HG02763 (cell line): ENCODE results near the gene DUSP8.

Experiments used
- ATAC-seq: cut with Tn5 transposase; IDR thresholded peaks from one replicate; pipeline ENCODE4 v1.9.1; 2021; ENCODE audit warnings: mild to moderate bottlenecking, moderate library complexity; ENCODE audit not compliant: unreplicated experiment

Gene DUSP8

DNA sequence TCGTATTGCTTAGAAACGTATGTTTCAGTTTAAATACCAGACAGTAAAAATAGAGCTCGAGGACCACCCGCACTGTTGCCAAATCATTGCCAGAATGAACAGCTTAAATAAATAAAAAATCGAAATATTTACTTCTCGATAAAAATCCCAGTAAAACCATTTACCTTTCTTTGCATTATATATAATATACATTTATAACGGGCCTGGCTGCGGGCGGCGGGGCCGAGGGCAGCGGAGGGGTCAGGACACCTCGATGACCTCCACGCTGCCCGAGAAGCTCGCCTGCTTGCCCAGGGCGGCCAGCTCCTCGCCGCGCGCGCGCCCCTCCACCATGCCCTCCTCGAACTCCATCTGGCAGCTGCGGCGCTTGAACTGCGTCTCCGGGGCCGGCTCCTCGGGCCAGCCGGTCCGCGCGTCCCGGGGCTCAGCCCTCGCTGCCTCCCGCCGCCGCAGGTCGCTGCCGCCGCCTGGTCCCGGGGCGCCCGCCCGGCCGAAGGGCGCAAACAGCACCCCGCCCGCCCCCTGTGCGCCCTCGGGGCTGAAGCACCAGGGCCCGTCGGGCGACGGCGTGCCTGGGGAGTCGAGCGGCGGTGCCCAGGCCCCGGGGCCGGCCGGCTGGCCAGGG lies 15.7 kb downstream of the DUSP8 start:
- ATAC-seq: no peak

DNA sequence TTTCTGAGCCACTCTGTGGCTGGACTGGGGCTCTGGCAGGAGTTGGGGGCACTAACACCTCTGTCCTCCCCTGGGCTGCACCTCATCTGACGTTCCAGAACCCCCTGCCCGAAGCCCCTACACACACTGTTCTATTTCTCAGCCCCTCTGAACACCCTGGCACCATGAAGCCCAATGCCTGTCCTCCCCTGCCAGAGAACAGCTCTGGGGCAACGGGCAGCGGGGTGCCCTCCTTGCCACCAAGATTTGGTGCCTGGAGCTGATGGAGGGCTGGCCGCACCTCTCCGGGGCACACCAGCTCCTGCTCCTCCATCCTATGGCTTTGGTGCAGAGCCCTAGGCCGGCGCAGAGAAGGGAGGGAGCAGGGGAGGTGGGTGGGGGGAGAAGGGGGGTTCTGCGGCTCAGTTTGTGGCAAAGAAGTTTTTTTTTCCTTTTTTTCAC lies 16.3 kb downstream of the DUSP8 start:
- ATAC-seq: no peak

DNA sequence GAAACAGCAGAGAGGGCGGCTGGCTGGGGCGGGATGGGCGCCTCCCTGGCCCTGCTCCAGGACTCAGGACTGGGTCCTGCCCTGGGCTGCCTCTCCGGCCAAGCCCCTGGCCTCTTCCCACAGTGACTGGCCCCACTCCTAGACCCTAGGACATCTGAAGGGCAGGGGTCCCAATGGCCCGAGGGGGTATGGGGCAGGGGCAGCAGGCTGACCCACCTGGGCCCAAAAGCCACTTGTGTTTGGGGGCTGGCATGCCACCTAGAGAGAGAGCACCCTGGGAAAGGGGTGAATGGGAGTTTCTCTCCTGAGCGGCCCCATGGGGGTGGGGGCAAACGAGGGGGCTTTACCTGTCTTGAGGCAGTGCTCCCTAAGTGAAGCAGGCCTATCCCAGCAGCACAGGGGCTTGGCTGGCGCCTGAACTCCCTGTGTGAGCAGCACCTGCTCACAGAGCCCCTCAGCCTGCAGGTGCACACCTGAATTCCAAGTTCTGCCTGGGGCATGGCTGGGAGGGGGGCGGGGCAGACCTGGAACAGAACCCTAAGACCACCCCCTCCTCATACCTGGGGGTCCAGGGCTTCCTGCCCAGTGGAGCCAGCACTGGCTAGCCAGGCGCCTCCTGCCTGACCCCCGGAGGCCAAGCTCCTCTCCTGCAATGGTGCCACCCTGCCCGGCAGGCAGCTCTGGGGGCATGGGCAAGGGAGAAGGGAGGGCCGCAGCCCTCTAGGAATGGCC lies 16.9 kb downstream of the DUSP8 start:
- ATAC-seq: no peak

DNA sequence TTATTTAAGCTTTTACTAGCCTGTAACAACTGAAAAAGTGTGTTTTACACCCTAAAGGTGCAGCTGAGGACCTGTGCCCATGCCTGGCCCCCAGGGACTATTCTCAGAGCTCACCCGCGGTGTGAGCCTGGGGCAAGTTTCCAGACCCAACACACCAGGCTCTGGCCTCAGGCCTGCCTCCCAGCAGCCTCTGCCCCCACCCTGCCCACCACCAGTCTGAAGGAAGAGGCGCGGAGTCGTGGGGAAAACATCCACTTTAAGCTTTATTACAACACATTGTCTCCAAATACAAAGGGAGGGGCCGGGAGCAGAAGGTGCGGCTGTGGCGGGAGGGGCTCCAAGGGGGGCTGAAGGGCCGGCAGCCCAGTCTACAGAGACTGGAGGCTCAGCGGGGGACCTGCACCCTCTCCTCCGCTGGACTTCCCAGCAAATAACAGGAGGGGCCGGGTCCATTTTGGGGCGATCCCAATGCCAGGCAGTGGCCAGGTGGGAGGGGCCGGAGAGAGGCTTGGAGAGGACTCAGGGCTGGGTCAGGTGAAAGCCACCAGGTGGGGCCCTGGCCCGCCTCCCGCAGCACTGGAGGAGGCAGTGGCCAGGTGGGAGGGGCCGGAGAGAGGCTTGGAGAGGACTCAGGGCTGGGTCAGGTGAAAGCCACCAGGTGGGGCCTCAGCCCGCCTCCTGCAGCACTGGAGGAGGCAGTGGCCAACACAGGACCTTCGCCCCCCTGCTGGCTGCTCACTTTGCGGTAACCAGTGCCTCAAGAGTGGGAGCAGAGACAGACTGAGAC lies 18.1 kb downstream of the DUSP8 start:
- no peak for ATAC-seq

DNA sequence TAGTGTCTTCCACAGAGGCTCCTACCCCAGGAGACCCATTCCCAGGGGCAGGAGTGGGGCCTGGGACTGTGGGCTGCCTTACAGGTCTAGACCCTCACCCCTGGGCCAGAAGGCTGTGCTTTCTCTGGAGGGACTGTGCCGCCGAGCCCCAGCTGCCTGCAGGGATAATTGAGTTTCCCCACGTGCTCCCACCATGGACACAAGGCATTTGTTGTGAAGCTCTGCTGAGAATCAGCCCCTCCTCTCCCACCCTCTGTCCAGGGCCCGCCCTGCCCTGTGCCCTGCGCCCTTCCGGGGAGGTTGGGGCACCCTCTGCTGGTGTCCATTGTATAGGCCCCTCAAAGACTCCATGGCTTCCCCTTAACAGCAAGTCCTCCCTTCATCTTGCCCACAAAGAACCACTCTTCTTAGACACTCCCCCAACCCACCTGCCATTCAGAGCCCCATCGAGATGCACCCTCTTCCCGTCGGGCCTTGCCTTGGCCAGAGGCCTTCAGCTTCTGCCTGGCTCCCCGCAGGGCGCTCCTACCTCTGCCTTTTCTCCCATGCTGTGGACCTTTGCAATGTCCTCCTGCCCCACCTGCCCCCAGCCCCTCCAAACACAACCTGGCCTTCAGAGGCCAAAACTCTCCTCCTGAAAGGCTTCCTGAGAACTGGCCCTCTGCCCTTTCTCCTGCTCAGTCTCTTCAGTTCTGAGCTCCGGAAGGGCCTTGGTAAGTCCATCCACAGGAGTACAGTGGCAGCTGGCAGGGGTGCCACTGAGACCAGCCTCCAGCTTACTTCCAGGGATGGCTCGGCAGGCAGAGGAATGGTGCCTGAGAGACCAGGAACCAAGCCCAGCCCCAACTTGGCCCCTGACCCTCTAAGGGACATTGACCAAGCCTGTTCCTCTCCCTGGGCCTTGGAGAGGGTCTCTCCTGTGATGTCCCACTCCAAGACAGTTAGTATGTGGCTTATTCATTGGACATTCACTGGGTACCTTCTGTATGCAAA lies 22.4 kb downstream of the DUSP8 start:
- ATAC-seq: no peak

DNA sequence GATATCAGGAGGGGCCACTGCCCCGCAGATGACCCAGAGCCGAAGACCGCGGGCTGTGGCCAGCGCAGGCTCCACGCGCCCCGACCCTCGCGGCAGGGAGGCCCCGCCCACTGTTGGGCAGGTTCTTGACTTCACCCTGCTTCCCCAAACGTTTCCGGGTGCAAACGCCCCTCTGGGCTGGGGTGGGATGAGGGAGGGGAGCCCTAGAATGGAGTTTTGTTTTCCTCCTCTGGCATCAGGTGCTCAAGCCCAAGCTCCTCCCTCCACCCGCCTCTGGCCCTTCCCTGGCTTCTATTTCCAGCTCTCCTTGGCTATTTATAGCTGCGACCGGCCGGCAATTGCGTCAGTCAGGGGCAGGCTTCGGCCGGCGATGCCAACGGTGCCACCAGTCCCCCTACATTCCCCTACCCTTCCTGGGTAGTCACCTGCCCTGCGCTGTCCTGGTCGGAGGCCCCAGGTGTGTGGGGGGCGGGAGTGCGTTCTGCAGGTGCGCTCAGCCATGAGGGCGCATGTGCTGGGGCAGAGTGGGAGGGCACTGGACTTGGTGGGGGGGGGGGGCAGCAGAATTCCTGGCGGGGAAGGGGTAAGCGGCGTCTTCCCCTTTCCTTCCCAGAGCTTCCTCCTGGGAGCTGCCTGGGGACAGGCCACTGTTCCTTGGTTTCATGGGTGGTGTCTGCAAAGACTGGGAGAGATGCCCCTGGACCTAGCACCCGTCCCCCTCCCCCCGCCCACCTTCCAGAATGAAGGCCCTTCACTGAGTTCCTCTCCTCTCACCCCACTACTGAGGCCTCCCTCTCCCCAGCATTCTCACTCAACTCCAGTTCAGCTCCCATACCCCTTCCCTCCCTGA lies 23.6 kb downstream of the DUSP8 start:
- no peak for ATAC-seq

DNA sequence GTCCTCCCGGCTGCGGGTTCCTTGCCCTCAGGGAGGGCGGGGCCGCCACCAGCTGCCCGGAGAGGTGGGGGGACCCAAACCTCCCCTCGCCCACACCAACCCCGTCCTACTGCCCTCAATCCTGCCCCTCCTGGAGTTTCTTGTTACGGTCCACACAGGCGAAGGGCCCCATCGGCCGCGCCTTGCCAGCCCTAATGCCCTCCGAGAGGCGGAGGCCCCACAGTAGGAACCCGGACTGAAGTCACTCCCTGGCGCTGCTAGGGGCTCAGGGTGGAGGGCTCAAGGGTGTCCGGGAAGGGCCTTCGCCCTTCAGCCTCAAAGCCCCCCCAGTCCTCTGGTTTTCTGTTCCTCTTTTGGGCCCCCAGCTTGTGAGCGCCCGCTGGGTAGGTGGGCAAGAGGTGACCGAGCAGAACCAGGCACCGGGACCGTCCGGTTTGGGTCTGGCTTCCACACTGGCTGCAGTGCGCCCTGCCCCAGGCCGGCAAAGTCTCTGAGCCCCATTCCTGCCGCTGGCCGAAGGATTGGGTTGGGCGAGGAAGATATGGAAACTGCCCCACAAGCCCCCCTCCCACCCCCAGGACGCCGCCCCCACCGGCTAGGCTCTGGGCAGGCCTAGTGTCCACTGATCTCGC lies 24.5 kb downstream of the DUSP8 start:
- no peak for ATAC-seq

DNA sequence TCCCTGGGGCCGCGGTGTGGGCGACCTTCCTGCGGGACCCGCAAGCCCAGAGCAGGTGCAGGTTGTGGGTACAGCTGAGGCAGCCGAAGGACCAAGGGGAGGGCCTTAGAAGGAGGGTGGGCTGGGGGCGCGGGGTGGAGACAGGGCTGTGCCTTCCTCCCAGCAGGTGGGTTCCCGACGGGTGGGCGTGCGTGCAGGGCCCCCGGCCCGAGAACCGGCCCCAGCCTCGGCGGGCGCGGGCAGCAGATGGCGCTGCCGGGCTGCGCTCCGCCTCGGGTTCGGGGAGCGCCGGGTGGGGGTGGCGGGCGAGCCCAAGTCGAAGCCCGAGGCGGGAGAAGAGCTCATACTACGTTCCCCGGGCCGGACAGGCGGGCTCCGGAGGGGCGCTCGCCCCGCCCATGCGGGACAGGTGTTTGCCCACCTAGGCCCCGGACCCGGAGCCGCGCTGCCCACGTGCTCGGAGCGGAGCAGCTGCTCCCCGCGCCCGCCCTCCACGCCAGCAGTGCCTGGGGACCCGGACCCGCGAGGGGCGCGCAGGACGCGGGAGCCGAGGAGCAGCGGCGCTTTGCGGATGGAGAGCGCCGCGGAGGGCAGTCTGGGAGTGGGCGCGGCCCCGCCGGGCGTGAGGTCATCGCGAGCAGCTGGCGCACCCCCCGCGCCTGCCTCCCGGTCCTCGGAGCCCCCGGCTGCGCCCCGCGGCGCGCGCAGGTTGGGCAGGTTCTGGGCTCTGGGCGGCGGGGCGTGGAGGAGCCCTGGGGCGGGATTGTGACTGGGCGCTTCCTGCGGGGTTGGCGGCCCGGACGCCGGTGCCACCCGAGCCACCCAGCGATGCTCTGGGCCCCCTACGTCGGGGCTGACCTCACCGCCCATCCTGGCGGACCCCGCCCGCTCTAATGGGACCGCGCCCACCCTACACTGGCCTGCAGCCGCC lies 25.3 kb downstream of the DUSP8 start:
- no peak for ATAC-seq

DNA sequence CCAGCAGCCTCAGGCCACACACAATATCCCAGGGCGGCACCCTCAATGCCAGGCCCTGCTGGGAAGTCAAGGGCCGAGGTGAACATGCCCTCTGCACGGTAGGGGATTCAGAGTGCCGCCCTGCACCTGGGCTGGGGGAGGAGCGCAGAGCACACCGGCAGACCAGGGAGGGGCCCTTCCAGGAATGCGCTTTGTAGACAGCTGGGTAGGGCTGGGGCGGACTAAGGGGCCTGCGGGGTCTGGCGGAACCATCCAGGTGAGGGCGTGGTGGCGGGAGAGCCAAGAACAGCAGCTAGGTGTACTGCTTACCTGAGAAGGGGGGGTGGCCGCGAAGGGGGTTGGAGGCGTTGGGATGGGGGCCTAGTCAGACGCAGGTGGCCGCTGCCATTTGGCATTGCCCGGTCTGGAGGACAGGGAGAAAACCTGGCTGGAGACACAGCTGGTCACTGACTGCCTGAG lies 26.0 kb downstream of the DUSP8 start:
- no peak for ATAC-seq

DNA sequence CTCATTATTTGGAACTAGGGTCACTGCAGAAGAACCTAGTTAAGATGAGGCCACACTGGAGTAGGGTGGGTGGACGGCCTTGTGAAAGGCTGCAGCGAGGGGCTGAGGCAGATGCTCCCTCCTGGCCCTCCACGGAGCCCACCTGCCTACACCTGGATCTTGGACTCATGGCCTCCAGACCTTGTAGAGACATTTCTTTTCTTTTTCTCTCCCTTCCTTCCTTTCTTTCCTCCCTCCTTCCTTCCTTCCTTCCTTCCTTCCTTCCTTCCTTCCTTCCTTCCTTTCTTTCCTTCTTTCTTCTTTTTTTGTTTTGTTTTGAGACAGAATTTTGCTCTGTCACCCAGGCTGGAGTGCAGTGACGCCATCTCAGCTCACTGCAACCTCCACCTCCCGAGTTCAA lies 26.6 kb downstream of the DUSP8 start:
- no peak for ATAC-seq

DNA sequence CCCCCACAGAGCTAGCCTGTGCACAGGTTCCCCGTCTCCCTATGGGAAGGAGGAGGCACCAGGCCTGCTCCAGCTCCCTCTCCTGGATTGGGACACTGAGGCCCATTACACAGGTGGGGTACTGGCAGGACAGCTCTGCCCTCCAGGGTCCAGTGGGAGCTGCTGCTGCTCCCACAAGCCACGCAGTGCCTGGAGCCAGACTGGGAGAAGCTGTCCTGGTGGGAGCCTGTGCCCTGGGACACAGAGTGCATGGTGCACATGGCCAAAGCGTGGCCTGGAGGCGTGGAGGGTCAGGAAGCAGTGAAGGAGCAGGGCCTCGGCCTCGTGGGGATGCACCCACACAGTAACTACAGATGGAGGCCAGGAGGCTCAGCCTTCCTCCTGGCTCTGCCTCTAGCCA lies 27.5 kb downstream of the DUSP8 start:
- ATAC-seq: no peak

DNA sequence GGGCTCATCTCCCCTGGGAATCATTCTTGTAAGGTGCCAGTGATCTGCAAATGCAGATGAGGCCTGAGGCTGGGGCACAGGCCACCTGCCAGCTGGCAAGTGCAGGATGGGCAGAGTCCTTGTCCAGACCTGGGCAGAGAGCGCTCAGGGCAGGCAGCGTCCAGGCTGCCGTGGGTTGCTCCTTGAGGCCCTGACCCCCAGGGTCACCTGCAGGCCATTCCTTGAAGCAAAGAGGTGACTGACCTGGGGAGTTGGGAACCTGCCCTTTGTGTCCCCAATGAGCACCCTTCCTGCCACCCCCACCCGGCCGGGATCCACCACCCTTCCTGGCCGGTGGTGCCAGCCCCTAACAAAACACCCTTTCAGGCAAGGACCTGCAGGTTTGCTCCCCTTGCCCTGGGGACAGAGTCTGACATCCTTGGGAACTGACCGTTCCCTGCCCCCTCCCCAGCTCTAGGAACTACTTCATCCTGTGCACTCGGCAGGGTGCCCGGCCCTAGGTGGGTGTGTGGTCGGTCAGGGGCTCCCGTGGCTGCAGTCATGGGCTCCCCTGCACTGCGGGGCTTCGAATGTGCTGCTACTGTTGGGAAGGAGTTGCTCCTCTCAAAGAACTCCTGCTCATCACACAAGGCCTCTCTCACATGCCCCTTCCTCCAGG lies 28.3 kb downstream of the DUSP8 start:
- ATAC-seq: no peak

DNA sequence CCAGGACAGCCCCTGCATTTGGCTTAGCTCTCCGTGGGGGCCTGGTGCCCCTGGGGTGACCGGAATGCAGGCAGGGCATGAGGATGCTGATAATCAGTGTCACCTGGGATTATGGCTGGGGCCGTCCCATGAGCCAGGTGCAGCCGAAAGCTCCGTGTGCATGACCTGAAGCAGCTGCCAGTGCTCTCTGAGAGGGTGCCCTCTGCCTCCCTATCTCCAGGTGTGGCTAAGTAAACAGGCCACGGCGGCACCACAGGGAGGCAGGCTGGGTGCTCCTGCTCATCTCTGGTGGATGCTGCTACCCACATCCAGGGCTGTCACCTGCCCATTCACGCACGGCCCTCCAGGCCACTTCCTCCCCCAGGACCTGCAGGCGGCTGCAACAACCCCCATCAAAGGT lies 29.8 kb downstream of the DUSP8 start:
- no peak for ATAC-seq

DNA sequence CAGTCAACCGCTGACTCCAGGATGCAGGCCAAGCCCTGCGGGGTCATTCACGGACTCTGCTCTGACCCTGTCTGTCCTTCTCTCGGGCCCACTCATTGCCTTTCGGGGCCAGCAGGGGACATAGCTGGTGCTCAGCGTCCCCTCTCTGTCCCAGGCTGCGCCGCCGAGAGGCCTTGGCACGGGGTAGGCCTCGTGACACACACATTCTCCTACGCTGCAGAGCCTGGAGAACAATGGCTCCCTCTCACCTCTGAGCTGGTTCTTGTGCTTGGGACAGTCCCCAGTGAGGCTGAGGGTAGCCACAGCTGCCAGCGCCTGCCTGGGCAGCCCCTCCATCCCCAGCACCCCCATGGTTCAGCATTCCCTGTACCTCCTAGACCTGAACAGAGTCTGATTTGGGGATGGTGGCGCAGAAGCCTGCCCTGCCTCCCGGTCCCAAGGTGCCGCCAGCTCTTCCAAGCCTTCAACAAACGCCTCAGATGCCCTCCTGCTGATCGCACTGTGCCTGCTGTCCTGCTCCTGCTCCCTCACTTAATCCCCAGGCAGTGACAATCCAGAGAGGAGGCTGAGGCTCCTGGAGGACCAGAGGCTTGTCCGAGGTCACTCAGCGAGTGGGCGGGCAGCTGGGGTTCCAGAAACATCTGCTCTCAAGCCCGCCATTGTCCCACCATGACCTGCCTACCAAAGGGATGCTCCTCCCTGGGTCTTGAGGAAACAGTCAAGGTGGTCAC lies 30.4 kb downstream of the DUSP8 start:
- no peak for ATAC-seq

DNA sequence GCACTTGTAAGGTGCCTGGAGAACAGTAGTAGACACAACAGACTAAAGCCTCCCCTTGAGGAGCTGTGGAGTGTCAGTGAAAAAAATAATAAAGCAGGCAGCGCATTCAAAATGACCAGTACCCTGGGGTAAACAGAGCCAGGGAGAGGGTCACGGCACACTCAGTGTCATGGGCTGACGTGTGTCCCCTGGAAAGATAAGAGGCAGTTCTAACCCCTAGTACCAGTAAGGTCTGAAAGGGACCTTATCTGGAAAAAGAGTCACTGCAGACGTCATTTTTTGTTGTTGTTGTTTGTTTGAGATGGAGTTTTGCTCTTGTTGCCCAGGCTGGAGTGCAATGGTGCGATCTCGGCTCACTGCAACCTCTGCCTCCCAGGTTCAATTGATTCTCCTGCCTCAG lies 32.0 kb downstream of the DUSP8 start:
- no peak for ATAC-seq

DNA sequence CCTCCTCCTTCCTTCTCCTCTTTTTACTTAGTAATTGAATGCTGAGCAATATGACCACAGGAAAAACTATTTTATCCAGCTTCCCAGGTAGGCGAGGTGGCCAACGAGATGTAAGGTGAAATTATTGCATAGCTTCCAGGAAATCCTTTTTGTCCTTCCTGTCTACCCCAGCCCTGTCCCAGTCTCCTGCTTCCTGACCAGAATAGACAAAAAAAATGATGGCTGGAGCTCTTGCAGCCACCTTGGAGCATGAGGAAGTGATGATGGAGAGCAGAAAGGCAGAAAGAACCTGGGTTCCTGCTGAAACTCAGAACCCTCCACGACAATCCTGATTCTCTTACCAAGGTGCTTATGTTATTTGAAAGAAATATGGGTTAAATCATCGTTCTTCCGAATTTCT lies 33.9 kb downstream of the DUSP8 start:
- ATAC-seq: no peak
